C4-2B (cell line): Measurements from ENCODE around the gene PREX1.

Source experiments
- H3K27ac ChIP-seq: fragments of 450-650 bp; 2 replicates; pipeline ENCODE4 v1.5.1; 2017
- ZFX ChIP-seq: fragments of 450-650 bp; IDR thresholded peaks from 2 replicates; pipeline ENCODE4 v1.6.1; 2017
- TF ChIP-seq, protein P1 (sequence below): fragments of 450-650 bp; conservative IDR thresholded peaks from 2 replicates; pipeline ENCODE4 v1.5.1; 2017; ENCODE audit warnings: mild to moderate bottlenecking

Gene PREX1

DNA sequence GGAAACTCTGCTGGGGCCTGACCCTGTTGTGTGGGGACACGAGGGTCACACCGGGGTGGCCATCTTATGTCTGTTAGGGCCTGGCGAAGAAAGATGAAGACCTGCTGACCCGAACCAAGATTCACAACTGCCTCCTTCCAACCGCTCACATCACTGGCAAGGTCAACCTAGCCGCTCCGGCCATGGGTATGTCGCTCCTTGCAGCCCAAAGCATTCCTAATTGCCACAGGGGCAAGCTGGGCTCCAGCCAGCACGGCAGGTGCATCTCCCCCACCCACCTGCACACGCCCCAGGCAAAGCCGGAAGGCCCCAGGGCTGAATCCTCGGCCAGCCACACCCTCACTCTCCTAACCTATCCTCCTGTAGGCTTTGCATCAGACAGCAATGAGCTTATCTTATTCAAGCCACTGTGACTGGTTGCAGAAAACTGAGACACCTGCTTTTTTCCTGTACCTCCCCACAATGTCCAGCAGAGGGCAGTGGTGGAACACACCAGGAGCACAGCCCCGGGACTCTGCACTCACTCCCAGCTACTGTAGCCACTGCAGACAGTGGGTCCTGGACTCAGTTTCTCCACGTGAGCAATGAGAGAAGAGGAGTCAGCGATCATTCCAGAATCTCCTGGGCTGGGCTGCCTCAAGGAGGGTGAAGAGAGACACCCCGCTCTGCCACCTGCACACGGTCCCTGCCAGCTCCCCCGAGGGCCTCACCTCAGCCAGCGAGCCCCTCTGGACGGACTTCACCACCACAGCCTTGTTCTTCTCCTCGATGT is 170.2 kb downstream of the PREX1 start:
- no peak for TF ChIP-seq ZFX
- TF ChIP-seq, protein P1, sequence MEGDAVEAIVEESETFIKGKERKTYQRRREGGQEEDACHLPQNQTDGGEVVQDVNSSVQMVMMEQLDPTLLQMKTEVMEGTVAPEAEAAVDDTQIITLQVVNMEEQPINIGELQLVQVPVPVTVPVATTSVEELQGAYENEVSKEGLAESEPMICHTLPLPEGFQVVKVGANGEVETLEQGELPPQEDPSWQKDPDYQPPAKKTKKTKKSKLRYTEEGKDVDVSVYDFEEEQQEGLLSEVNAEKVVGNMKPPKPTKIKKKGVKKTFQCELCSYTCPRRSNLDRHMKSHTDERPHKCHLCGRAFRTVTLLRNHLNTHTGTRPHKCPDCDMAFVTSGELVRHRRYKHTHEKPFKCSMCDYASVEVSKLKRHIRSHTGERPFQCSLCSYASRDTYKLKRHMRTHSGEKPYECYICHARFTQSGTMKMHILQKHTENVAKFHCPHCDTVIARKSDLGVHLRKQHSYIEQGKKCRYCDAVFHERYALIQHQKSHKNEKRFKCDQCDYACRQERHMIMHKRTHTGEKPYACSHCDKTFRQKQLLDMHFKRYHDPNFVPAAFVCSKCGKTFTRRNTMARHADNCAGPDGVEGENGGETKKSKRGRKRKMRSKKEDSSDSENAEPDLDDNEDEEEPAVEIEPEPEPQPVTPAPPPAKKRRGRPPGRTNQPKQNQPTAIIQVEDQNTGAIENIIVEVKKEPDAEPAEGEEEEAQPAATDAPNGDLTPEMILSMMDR, result peak; percentile 86
- no peak overlapping the region for H3K27ac ChIP-seq

DNA sequence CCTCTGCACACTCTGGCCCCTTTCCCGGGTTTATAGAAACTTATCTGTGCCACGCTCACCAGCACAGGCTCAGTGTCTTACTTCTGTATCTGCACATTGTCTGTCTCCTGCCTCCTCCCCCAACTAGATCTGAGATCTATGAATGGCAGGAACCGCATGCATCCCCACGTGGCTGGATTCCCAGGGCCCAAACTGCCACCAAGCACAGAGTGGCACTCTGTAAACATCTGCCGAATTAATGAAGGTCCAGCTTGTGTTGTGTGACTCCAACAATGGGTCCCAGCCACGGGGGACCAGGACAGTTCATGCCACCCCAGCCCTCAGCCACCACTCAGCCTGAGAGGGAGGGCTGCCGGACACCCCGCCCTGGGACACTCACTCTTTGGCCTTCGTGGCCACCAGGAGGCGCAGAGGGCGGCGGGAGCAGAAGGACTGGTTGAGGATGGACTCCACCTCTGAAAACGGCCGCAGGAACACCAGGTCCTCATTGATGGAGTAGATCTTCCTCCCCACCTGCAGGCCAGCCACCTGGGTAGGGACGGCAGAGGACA is 171.1 kb downstream of the PREX1 start:
- TF ChIP-seq ZFX, result no peak
- TF ChIP-seq, protein P1, result peak; percentile 50

DNA sequence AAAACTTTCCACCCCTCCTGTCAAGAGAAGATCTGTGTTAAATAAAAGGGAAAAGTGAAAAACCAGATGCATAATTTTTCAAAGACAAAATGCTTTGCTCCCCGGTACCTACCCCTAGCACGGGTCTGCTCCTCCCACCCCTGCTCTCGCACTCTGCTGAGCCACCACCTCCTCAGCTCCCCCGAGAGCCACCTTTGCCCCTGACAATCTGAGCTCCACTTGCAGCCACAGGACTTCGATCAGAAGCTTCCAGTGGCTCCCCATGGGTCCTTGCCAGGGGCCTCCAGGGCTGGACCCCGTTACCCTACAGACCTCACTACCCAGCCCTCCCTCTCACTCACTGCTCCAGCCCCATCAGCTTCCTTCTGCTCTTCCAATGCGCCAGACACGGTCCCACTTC is 171.7 kb downstream of the PREX1 start:
- TF ChIP-seq, protein P1, result no peak
- TF ChIP-seq ZFX, result no peak
- H3K27ac ChIP-seq, result no peak overlapping the region

More for the DNA sequence above, 171.1 kb downstream of the PREX1 start:
- no peak overlapping the region for H3K27ac ChIP-seq

DNA sequence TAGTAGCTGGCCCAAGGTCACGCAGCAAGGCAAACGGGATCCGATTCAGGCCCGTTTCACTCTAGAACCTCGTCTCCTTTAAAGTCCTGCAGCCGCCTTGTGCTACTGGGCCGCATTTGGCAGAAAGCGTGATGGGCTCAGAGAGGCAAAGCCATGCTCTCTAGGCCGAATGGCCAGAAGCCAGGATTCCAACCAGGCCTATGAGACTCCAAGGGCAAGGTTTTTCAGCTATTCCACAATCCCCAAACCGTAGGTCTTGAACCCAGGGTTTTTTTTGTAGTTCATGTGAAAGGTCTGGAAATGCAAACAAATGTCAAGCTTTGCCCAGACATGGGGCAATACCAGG is 174.1 kb downstream of the PREX1 start:
- H3K27ac ChIP-seq, result no peak overlapping the region
- TF ChIP-seq, protein P1, result no peak
- TF ChIP-seq ZFX, result no peak

DNA sequence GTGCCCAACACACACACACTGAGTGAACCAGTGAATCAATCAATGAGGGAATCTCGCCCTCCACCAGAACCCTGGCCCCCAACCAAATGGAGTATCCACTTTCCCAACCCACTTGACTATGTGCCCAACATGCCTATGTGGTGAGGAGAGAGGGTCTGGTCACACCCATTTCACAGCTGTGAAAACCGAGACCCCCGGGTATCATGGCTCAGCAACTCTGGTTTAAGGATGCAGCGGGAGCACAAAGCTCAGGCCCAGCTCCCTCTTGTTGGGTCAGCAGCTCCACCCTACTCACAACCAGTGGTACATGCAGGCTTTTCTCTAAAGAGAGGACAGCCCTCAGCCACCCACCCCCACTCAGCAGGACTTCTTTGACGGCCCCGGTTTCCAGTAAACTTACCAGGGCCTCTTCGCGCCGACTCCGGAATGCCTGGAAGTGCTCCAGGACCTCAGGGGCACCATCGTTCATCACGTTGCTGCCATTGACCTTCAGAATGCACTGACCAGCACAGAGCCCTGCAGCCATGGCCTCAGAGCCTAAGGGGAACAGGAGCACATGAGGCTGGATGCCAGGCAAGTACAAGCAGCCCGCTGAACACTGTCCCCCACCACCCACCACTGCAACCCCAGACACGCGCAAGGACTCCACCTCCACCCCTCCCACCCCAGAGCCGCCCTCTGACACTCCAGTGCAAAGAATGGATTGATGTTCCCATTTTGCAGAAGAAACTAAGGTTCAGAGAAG is 174.7 kb downstream of the PREX1 start:
- TF ChIP-seq, protein P1, result no peak
- no peak for TF ChIP-seq ZFX

DNA sequence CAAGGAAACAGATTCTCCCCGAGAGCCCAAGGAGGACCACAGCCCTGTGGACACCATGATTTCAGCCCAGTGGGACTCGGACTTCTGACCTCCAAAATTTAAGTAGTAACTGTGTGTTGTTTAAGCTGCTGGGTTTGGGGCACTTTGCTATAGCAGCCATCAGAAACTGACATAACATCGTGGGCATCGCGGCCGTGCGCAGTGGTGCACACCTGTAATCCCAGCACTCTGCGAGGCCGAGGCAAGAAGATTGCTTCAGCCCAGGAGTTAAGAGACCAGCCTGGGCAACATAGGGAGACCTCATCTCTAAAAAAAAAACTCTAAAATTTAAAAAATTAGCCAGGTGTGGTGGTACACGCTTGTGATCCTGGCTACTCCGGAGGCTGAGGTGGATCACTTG is 175.8 kb downstream of the PREX1 start:
- TF ChIP-seq, protein P1, result no peak
- no peak for TF ChIP-seq ZFX
- no peak overlapping the region for H3K27ac ChIP-seq

More for the DNA sequence above, 174.7 kb downstream of the PREX1 start:
- no peak overlapping the region for H3K27ac ChIP-seq

DNA sequence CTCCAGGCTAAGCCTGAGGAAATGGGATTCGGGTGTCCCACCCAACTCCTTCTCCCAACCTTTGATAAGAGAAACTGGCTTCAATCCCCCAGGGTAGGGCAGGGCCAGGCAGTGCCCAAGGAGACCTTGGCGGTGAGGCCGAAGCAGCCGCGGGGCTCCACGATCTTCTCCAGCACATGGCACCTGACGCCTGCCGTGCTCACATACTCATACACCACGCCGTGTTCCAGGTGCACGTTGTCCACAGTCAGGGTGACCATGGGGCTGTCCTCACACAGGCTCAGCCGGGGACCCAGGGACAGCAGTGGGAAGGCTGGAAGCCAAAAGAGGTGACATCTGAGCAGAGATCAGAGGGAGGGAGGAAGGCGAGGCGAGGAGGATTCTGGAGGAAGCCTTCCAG is 176.5 kb downstream of the PREX1 start:
- no peak overlapping the region for H3K27ac ChIP-seq
- no peak for TF ChIP-seq ZFX
- TF ChIP-seq, protein P1, result no peak
